Transverse colon (tissue), 4 donors: ENCODE data around the gene LATS1.

Experiments used
- CTCF ChIP-seq, 5 experiments: fragments of 200-600 bp in 3 of 5; fragments of 450-650 bp in 2 of 5; sonication (generic) in 3 of 5; IDR thresholded peaks; 1 replicate in 2 of 5; 2 replicates in 3 of 5; pipeline ENCODE4 v1.5.1; 2016 to 2017; ENCODE audit warnings: antibody characterized with exemption in 5 of 5, inconsistent platforms in 3 of 5, mild to moderate bottlenecking in 2 of 5, moderate library complexity in 1 of 5
- POLR2A ChIP-seq: fragments of 450-650 bp; IDR thresholded peaks from one replicate; pipeline ENCODE4 v1.6.1; 2016; ENCODE audit warnings: antibody characterized with exemption, mild to moderate bottlenecking, moderate library complexity
- POLR2AphosphoS5 ChIP-seq, 3 donors: sonication (generic); formaldehyde crosslinking; IDR thresholded peaks; one replicate each; pipeline ENCODE4 v1.6.1; 2016; ENCODE audit warnings: antibody characterized with exemption in 3 of 3

GRCh38 chr6:149728499-149729234, 10.8 kb upstream of the LATS1 start:
- TF ChIP-seq CTCF (IDR thresholded peaks at IDR 0.05) = no peak
- no peak for TF ChIP-seq POLR2AphosphoS5 (IDR thresholded peaks at IDR 0.05)
- TF ChIP-seq POLR2A = no peak
